Activated CD4-positive, alpha-beta T cell treated with anti-CD3 and anti-CD28 coated beads, Interleukin-2, amount 50 U/mL, for 24 hours (primary cell): ENCODE data around the gene ATP5F1D.

Experiments used
- DNase-seq, 2 donors: peaks; one replicate each; pipeline ENCODE4 v3.0.0-alpha.2; 2020; ENCODE audit warnings: low read depth in 1 of 2, low spot score in 1 of 2

ATP5F1D gene

DNA sequence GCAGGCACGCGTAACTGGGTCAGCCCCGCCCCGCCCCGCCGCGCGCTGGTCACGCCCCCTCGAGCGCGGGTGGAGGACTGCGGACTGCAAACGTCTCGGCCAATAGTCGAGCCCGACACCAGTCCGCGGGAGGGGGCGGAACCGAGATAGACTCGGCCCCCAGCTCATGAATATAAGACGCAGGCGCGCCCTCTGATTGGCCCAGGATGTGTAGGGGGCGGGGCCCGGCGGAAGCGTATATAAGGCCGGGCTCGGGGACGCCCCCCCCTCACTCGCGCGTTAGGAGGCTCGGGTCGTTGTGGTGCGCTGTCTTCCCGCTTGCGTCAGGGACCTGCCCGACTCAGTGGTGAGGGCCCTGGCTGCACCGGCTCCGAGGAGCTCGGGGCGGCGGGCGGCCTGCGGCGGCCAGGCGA lies 27.5 kb downstream of the ATP5F1D start, which contains the start of gene CIRBP:
CIRBP (plus strand) TSS at position 268 of the 413 bp plus-strand sequence. CDS start 1,602 bp downstream, outside the sequence.
- peak; percentile 99 to 100 for DNase-seq

DNA sequence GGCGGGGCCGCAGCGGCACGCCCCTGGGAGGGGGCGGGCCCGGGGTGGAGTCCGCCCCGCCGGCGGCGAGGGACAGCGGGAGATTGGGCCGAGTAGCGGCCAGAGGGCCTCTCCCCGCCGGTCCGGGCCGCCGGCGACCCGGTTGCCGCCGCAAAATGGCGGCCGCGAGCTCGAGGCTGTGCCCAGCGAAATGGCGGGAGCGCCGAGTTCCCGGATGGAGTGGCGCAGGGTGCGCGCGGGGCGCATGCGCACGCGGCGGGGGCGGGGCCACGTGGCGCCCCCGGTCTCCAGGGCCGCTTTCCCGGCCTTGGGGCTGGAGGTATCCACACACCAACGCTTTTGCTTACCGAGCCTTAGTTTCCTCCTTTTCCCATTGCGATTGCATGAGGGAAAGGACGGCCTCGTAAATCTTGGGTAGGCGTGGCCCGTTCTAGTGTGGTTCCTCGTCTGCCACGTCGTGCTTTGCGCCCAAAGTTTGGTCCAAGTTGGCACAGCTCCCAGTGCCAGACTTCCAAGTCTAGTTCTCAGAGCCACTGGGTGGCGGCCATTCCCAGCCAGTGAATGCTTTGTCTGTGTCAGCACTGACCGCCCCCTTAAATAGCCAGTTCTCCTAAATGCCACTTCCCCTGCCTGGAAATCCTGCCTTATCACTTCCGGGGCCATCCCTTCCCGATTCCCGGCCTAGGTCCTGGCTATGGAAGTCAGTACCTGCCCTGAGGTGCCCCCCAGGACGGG lies 28.1 kb downstream of the ATP5F1D start:
- DNase-seq = peak; percentile 79 to 80

GRCh38 chr19:1270213-1270853 lies 28.8 kb downstream of the ATP5F1D start:
- DNase-seq = no peak

DNA sequence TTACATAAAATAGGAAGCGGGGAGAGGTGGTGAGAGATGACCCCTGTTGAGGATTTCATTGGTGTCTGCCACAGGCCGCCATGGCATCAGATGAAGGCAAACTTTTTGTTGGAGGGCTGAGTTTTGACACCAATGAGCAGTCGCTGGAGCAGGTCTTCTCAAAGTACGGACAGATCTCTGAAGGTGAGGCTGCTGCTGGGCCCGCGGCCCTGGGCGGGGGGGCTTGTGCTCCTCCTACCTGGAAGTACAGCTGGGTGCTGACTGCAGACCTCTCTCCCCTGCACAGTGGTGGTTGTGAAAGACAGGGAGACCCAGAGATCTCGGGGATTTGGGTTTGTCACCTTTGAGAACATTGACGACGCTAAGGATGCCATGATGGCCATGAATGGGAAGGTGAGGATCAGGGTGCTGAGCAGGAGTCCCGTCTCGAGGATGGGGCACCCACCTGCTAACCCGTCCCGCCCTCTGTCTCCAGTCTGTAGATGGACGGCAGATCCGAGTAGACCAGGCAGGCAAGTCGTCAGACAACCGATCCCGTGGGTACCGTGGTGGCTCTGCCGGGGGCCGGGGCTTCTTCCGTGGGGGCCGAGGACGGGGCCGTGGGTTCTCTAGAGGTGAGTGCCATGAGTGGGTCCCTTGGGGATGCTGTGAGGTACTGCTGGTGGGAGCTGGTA lies 29.4 kb downstream of the ATP5F1D start:
- DNase-seq = no peak

DNA sequence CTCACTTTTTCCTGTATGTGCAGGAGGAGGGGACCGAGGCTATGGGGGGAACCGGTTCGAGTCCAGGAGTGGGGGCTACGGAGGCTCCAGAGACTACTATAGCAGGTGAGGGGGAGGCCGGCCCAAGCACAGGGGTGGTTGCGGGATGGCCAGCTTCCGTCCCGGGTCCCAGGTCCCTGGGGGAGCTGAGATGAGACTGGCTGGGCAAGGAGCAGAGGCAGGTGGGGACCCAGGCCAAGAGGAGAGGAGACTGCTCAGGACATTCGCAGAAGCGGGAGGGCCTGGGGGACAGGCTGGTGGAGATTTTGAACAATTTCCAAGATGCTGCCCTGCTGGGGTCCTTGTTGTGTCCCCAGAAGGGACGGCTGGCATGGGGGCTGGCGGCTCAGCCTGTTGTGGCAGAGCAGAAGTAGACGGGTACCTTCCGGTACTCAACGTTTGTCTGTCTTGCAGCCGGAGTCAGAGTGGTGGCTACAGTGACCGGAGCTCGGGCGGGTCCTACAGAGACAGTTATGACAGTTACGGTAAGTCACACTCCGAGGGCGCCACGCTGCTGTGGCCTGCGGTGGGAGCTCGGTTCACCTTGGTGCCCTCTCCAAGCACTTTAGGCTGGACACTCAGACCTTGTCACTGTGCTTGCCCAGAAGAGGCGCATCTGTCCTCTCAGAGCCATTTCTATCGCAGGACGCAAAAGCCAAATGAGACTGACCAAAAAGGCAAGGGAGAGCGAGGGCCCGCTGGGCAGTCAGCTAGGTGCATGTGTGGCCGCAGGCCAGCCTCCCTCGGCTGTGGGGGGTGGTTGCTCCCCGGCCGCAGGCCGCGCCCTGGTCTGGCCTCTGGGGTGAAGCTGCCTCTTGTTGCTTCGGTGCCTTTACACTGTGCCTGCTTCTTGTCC lies 30.2 kb downstream of the ATP5F1D start:
- DNase-seq = no peak

DNA sequence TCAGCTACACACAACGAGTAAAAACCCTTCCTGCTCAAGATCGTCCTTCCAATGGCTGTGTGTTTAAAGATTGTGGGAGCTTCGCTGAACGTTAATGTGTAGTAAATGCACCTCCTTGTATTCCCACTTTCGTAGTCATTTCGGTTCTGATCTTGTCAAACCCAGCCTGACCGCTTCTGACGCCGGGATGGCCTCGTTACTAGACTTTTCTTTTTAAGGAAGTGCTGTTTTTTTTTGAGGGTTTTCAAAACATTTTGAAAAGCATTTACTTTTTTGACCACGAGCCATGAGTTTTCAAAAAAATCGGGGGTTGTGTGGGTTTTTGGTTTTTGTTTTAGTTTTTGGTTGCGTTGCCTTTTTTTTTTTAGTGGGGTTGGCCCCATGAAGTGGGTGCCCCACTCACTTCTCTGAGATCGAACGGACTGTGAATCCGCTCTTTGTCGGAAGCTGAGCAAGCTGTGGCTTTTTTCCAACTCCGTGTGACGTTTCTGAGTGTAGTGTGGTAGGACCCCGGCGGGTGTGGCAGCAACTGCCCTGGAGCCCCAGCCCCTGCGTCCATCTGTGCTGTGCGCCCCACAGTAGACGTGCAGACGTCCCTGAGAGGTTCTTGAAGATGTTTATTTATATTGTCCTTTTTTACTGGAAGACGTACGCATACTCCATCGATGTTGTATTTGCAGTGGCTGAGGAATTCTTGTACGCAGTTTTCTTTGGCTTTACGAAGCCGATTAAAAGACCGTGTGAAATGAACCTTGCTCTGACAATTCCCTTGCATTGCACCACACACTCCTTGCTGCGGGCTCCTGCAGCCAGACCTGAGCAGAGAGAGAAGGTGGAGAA lies 31.1 kb downstream of the ATP5F1D start:
- no peak for DNase-seq

DNA sequence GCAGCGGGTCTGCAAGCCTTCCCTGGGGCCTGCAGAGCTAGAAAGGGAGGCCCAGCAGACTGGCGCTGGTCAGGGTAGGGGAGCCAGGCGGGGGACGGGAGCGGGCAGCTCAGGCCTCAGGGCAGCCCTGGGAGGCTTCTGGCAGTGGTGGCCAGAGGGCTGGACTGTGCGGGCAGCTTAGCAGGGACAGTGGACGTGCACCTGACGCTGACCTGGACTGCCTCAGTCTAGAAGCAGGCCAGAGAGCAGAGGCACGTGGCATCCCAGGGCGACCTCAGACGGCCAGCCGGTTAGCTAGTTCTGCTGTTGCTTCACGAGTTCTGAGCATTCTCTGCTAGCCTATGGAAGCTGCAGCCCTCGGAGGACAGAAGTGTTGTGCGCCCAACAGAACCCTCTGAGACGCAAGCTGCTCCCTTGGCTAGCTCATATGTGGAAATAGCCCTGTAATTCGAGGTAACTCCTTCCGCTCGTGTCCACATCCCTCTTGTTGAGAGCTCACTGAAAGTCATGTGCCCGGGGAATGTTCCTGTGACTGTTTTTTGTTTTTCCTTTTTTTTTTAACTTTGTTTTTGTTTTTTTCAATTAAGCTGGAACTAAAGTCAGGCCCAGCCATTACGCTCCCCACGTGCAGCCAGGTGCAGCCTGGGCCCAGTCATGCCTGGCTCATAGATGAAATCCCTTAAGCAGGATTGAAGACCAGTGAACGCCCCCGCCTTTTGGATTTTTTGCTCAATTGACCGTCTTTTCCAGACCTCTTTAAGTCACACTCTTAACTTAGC lies 31.9 kb downstream of the ATP5F1D start:
- DNase-seq = no peak

GRCh38 chr19:1274081-1274851 lies 32.7 kb downstream of the ATP5F1D start:
- no peak for DNase-seq

- DNase-seq = no peak
Measured at GRCh38 chr19:1274852-1275259, 33.3 kb downstream of the ATP5F1D start.

DNA sequence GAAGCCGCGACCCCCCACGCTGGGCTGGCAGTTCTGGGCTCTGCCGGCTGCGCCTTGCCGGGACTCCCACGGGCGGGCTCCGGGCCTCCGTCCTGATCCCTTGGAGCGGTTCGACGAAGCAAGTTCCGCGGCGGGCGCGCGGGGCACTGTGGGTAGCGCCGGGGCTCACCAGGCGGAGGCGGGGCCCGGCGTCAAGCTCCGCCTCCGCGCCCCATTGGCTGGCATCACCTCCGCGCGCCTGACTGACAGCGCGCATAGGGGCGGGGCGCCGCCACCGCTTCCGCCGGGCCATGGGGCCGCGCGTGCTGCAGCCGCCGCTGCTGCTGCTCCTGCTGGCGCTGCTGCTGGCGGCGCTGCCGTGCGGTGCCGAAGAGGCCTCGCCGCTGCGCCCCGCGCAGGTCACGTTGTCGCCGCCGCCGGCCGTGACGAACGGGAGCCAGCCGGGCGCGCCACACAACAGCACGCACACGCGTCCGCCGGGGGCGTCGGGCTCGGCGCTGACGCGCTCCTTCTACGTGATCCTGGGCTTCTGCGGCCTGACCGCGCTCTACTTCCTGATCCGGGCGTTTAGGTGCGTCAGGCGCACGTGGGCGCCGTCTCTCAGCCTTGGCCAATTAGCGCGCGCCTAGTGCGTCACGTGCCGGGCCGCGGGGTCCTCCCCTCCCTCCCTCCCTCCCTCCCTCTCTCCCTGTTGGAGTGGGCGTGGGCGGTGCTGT lies 33.9 kb downstream of the ATP5F1D start, which contains the start of gene FAM174C:
FAM174C (plus strand) TSS at position 271 of the 716 bp plus-strand sequence; CDS start at position 291, 20 bp downstream.
- DNase-seq = peak; percentile 88 to 95

DNA sequence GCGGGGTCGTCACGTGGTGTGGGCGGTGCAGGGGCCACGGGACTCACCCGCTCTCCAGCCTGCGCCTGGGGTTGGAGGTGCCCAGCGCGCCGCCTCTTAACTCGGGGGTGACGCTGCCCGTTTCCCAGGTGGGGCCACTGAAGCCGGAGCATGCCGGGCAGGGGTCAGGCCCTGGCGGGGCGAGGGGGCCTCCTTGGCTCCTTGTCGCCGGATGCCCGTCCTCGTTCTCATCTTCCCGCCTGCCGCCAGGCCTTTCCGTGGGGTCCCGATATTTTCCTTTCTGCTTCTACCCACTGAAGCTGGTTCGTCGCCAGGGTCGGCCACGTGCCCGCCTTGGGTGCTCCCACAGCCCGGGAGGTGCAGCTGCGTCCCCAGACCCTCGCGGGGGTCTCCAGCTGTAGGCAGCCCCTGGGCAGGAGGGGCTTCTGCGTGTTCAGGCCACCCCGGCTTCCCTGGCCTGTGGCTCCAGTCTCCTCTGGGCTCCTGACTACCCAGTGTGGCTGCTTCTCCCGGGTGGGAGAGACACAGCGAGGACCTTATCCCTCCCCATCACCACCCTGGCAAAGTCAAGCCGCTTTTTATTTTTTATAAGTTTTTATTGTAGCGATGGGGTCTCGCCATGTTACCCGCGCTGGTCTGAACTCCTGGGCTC lies 34.6 kb downstream of the ATP5F1D start:
- no peak for DNase-seq

- no peak for DNase-seq
Measured at GRCh38 chr19:1276628-1277022, 35.1 kb downstream of the ATP5F1D start.

DNA sequence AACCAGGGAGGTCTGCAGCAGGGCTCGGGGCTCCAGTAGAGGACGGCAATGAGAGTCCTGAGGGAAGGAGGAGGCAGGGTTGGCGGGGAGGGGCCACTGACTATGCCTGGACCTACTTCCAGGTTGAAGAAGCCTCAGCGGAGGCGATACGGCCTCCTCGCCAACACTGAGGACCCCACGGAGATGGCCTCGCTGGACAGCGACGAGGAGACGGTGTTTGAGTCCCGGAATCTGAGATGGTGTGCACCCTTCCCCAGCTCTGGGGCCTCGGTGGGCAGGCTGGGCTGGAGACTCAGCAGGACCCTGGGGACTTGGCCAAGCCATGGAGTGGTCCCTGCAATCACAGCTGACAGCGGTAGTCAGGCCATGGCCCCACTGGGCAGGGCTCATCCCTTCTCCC lies 35.5 kb downstream of the ATP5F1D start:
- DNase-seq = no peak

- no peak for DNase-seq
Measured at GRCh38 chr19:1278074-1278473, 36.5 kb downstream of the ATP5F1D start.

DNA sequence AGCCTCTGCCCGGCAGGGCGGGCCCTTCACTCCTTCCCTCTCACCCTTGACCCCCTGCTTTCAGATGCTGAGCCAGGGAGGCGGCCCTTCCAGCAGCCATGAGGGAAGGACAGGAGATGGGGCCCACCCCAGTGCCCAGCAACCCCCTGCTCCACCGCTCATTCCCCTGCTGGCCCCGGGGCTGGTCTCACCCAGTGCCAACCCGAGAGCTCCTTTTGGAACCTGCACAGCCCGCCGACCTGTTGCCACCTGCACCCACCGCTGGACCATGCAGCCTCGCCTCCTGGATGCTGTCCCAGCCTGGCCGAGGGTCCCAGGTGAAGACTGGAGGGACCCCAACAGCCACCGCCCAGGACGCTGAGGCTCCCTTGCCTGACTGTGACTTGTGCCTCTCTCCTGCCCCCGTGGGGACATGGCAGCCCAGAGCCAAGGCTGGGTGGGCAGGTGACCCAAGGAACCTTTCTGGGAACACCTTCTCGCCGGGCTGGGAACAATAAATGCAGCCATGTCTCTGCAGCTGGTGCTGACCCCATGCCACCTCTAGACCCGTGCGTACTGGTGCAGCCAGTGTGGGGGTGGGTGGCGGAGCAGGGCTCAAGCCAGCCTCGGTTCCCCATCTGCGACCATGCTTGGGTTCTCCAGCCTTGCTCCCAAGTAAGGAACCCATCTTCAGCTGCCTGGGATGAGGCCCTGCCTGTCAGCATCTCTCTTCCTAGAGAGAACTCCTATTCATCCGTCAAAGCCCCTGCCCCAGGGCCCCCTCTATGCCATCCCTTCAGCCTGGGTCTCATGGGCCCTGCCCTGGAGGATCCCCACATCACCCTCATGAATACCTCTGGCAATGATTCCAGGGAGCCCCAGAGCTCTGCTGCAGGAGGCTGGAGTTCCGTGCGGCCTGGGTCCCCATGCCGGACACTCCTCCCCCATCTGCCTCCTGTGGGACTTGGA lies 37.4 kb downstream of the ATP5F1D start:
- no peak for DNase-seq

DNA sequence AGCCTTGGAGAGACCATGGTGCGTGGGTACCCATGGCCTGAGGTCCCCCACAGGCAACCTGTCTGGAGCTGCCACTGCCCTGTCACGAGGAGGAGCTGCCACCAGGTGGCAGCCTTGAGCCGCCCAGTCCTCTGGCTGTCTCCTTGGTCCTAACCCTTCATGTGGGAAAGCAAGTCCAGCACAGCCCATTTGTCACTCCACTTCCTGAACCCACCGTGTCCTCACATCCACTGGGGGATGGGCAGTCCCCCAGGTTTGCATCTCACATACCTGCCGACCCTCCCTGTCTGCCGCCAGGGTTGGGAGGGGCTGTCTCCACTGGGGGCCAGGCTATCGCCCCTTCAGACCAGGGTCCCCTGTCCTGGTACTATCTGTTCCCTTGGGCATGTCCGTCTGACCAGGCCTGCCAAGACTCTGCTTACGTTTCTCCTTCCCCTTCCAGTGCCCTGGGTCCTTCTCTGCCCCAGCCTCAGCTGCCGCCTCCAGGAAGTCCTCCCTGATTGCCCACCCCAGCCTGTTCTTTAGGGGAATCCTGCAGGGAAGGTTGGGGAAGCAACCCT lies 38.3 kb downstream of the ATP5F1D start:
- peak; percentile 65 to 70 for DNase-seq
